Activated T-cell treated with anti-CD3 and anti-CD28 coated beads for 48 hours (primary cell): ENCODE data around the gene CDC25C.
"Not testable (repeated sequence)": the region's sequence is repeated elsewhere in the genome, so short reads cannot be mapped to it uniquely, and the experiment has no call there.

Source experiments
- DNase-seq: peaks from one replicate; pipeline ENCODE4 v3.0.0-alpha.2; 2020; ENCODE audit warnings: low read depth

Gene CDC25C

DNA sequence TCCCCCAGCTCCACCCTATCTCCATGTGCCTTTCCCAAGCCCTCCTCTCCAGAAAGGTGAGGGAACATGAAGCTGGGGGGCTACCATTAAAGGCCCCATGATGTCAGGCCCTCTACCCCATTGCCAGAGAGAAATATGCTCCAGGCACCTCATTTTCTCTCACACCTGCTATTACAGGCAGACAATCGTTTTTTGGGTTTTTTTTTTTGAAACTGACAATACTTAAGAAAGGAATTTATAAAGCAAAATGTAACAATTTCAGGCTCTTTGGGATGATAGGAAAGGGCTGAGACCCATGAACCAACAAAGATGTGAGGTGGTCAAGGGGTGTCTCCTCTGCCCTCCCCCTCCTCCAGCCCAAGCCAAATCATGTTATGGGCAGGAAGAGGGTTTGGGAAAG, 55.7 kb downstream of the CDC25C start:
- no peak for DNase-seq

GRCh38 chr5:138275379-138275782, 56.2 kb downstream of the CDC25C start:
- no peak for DNase-seq

GRCh38 chr5:138274189-138274853, 57.3 kb downstream of the CDC25C start, which contains the start of gene GFRA3:
GFRA3 (minus strand) TSS chr5:138274621; CDS start chr5:138274424, 197 bp downstream.
- no peak for DNase-seq

DNA sequence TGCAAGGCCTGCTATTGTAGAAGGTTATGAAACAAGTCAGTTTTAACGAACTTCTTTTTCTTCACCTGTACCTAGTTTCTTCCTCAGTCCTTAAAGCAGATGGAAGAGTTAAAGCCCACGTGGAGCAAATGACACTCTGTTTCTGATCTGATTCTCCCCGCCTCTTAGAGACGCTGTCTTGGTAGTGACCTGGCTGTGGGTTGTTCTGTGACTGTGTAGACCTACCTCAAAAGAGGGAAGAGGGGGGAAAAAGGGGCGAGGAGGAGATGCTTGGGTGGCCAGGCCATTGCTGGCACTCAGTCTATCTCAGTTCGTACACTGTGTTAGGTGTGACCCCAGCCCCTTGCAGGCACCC, 57.8 kb downstream of the CDC25C start:
- DNase-seq: no peak

DNA sequence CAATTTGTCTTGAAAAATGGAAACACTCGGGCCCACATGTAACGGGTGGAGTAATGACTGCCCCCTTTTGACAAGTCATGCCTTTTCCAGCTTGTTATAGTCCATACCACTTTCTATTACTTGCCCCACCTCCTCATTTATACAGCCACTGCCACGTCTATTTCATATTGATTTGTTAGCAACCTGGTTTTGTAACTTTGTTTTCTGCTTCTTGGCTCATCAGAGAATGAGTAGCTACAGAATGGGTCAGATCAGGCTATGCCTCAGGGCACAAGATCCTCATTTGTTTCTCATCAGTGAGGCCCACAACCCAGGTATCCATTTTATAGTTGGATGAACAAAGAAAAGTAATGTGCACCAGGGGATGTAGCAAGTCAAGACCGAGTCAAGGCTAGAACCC, 58.9 kb downstream of the CDC25C start:
- no peak for DNase-seq

DNA sequence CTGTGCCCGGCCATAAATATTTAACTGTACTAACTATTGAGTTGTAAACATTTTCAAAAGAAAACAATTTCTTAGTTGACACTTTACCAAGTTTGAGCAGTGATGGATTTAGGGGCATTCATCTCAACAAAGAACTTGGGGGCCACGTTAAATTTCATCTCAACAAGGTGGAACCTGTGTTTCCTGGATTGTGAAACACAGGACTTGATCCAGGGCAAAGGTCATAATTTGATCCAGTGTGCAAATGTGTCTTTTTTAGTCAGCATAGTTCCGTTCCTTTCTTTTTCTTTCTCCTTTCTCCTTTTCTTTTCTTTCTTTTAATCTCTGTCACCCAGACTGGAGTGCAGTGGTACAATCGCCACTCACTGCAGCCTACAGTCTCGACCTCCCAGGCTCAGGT, 60.3 kb downstream of the CDC25C start:
- no peak for DNase-seq

DNA sequence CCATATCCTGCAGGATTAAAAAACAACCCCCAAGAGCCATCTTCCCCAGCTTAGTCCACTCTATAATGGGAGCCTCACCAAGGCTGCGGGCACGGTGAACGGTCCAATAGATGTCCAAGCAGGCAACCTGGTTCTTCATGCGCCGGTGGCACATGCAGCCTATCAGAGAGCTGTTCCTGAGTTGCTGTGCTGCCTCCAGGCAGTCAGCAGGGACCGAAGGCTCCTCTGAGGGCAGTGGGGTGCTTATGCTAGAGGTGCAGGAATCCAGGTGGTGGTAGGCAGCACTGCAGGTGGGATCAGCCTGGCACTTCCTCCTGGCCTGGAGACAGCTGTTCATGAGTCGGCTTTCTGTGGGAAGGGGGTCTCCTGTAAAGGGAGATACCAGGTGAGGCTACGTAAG, 67.4 kb downstream of the CDC25C start:
- no peak for DNase-seq

- DNase-seq: no peak
These were observed 68.0 kb downstream of the CDC25C start for GRCh38 chr5:138263581-138263980.

DNA sequence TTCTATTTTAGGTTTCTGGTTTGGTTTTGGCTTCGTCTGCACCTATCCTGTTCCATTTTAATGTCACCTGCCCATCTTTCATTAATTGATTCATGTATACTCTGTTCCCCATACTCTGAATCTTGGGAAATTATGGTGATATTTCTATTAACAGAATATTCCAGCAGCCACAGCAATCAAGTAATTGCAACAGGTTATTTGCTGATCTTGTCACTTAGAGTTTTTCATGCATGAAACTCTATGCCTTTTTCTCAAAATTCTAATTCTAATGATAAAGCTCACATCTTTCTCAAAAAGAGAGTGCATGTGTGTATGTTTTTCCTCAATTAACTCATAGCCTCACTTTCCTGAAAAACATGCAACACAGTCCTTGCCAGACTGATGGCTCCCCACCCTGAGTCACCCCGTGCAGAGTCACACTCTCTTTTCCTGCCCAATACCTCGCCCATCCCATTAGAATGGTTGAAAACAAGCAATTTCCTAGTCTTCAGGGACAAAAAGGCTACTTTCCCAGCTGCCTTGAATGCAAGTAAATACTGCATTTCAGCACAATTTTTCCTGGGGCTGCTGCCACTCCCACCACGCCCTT, 72.8 kb downstream of the CDC25C start:
- DNase-seq: no peak

GRCh38 chr5:138257583-138257982, 74.0 kb downstream of the CDC25C start:
- DNase-seq: no peak

GRCh38 chr5:138252944-138253343, 78.7 kb downstream of the CDC25C start:
- no peak for DNase-seq

DNA sequence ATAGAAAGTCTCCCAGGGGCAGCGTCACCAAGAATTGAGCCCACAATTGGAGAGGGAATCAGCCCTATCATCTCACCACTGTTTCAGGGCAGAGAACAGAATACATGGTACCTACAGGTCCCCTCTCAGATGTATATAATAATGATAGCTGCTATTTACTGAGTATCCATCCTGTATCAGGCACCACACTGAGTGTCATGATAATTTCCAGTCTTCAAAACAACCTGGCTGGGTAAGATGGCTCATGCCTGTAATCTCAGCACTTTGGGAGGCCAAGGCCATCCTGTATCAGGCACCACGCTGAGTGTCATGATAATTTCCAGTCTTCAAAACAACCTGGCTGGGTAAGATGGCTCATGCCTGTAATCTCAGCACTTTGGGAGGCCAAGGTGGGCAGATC, 83.8 kb downstream of the CDC25C start:
- DNase-seq: not testable (repeated sequence)

GRCh38 chr5:138246822-138247221, 84.8 kb downstream of the CDC25C start:
- DNase-seq: no peak

DNA sequence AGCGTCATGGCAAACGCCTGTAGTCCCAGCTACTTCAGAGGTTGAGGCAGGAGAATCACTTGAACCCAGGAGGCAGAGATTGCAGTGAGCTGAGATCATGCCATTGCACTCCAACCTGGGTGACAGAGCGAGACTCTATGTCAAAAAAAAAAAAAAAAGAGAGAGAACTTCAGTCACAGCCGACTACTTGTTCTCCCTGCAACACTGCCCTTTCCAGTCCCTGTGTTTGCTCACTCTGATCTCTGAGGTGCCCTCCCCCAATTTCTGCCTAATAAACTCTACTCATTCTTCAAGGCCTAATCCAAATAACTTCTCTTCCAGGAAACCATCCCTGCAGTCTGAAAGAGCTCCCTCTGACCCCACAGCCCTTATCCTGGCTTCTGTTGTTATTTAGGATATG, 85.3 kb downstream of the CDC25C start:
- no peak for DNase-seq

DNA sequence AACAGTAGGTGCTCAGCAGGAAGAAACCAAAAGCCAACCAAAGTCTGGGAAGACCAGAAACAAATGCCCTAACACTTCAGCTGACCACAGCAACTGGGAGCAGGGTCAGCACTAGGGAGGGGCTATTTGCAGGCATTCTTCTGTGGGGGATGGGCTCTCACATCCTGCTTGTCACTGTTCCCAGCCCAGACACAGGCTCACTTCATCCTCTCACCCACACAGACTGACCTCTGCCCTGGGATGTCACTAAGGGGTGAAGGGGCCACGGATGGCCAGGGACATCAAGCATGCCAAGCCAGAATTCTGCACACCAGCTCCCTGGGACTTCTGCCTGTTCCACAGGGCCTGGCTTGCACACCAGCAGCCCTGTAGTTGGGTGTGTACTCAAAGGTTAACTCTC, 85.9 kb downstream of the CDC25C start:
- DNase-seq: no peak

GRCh38 chr5:138243794-138244193, 87.8 kb downstream of the CDC25C start:
- no peak for DNase-seq

GRCh38 chr5:138241688-138242571, 89.7 kb downstream of the CDC25C start:
- DNase-seq: no peak

GRCh38 chr5:138240650-138241385, 90.8 kb downstream of the CDC25C start:
- DNase-seq: no peak

GRCh38 chr5:138238034-138238433, 93.6 kb downstream of the CDC25C start:
- DNase-seq: no peak
